Activated naive CD4-positive, alpha-beta T cell treated with anti-CD3 and anti-CD28 coated beads, Interleukin-2, amount 50 U/mL, for 16 hours (primary cell): ENCODE measurements around the gene AKAP8L.
"Not testable (repeated sequence)": the region's sequence is repeated elsewhere in the genome, so short reads cannot be mapped to it uniquely, and the experiment has no call there.

Experiments
- DNase-seq: peaks from one replicate; pipeline ENCODE4 v3.0.0-alpha.2; 2020

AKAP8L gene

DNA sequence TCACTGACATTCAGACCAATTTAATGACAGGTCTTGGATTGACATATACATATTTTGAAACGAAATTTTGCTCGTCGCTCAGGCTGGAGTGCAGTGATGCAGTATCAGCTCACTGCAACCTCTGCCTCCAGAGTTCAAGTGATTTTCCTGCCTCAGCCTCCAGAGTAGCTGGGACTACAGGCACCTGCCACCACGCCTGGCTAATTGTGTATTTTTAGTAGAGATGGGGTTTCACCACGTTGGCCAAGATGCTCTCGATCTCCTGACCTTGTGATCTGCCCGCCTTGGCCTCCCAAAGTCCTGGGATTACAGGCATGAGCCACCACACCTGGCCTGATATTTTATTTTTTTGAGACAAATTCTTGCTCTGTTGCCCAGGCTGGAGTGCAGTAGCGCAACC is 66.3 kb downstream of the AKAP8L start:
- not testable (repeated sequence) for DNase-seq

GRCh38 chr19:15341328-15341727 is 77.5 kb downstream of the AKAP8L start:
- DNase-seq, result not testable (repeated sequence)

DNA sequence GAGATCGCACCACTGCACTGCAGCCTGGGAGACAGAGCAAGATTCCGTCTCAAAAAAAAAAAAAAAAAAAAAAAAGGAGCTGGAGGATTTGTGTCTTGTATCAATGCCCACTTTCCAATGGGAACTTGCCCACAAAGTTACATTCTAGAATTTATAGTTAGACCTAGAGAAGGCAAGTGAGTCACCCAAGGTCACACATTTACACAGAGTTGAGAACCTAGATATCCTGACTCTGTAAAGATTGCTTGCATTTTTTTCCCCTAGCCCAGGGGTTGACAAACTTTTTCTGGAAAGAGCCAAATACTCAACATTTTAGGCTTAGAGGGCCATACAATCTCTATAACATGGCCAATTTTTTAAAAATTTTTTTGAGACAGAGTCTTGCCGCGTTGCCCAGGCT is 78.7 kb downstream of the AKAP8L start:
- DNase-seq, result no peak

GRCh38 chr19:15337202-15337601 is 81.6 kb downstream of the AKAP8L start:
- no peak for DNase-seq

GRCh38 chr19:15335992-15336391 is 82.8 kb downstream of the AKAP8L start:
- DNase-seq, result not testable (repeated sequence)

DNA sequence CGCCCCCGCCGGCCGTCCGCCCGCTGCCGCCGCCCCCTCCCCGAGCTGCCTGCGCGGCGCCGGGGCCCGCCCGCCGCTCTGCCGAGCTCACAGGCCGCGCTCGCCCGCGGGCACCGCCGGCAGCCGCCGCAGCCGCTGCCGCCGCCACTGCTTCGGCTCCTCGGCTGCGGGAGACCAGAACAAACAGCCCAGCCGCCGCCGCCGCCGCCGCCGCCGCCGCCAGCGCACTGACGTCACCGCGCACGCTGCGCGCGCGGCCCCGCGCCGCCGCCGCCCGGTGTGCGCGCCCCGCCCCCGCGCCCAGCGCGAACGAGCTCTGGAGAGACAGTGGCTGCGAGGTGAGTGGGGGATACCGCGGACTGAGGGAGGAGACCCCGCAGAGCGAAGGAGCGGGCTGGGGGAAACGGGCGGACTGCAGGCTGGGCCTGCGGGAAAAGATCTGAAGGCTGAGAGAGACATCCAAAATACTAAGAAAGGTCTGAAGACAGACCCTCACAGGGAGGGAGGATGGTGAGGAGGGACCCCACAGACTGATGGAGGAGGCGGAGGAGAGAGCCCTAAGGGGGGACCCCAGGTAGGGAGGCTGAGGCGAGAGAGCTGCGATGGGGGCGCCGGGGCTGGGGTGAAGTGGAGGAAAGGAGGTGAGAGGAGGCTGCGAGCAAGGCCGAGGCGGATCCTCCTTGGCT is 86.3 kb downstream of the AKAP8L start, which contains the start of gene BRD4:
Gene BRD4, minus strand, starts transcription at position 229 of the 686 bp plus-strand sequence. CDS start 59,440 bp downstream, outside the sequence.
- peak; percentile 84 for DNase-seq

GRCh38 chr19:15331419-15332310 is 87.1 kb downstream of the AKAP8L start:
- DNase-seq, result peak; percentile 70

- DNase-seq, result no peak
Observed at GRCh38 chr19:15330801-15331418, 87.9 kb downstream of the AKAP8L start.
